Measurements from ENCODE around the gene TMEM184A. TPM values are rescaled to one million over a fixed set of nuclear protein-coding genes. Genes with fewer than 3 reads are reported as not detected.

TMEM184A gene
- total and polyA plus RNA-seq, 2 of the 13 experiments (the other 11 are each of a cell fraction or from before 2014, with no cell fraction given), result 9.5 to 20.4 TPM

- TF ChIP-seq HNF1A (IDR thresholded peaks at IDR 0.05; ENCODE audit: low read depth) (0 out of 2 replicates have a peak, but pooled peaks have one; percentile 16), HNF1A (CRISPR knock-in tag; IDR thresholded peaks at IDR 0.05; ENCODE audit: borderline replicate concordance) (peak; percentile 56; the same call in 1 of the 2 replicates), ZNF235 (CRISPR knock-in tag; IDR thresholded peaks at IDR 0.05; ENCODE audit: borderline replicate concordance) (no peak), PAWR (CRISPR knock-in tag; IDR thresholded peaks at IDR 0.05; ENCODE audit: borderline replicate concordance) (no peak), CEBPG (CRISPR knock-in tag; IDR thresholded peaks at IDR 0.05) (no peak), ZNF746 (CRISPR knock-in tag; IDR thresholded peaks at IDR 0.05) (peak; percentile 94), GFI1 (CRISPR knock-in tag; IDR thresholded peaks at IDR 0.05; ENCODE audit: borderline replicate concordance) (no peak), AKNA (CRISPR knock-in tag; IDR thresholded peaks at IDR 0.05; ENCODE audit: borderline replicate concordance) (no peak), ZFP90 (CRISPR knock-in tag; IDR thresholded peaks at IDR 0.05; ENCODE audit: borderline replicate concordance) (peak; percentile 69; the same call in 1 of the 2 replicates), ZMAT5 (CRISPR knock-in tag; IDR thresholded peaks at IDR 0.05; ENCODE audit: borderline replicate concordance, low read depth) (no peak), ZNF17 (CRISPR knock-in tag; IDR thresholded peaks at IDR 0.05) (no peak), NR2C2 (CRISPR knock-in tag; IDR thresholded peaks at IDR 0.05; ENCODE audit: borderline replicate concordance) (peak; percentile 84), SNAPC2 (CRISPR knock-in tag; IDR thresholded peaks at IDR 0.05) (no peak), FOXA1 (IDR thresholded peaks at IDR 0.05) (no peak), FOXA1 (CRISPR knock-in tag; IDR thresholded peaks at IDR 0.05) (peak; percentile 97), MYC (CRISPR knock-in tag; IDR thresholded peaks at IDR 0.05; ENCODE audit: borderline replicate concordance) (peak; percentile 61), GATA4 (IDR thresholded peaks at IDR 0.05; ENCODE audit: borderline replicate concordance, low read depth) (no peak), SMYD3 (CRISPR knock-in tag; IDR thresholded peaks at IDR 0.05) (no peak)
These were observed 19.1 kb downstream of the TMEM184A start (continued) for GRCh38 chr7:1536743-1537534.

Data from HepG2 (cell line).